Mesenchymal stem cell (in vitro differentiated cells and primary cell): ENCODE data around the gene LMO2.
A peak's percentile ranks its signal among the peaks of the same experiment; 100 is the strongest.

ENCODE experiments used
- DNase-seq: peaks from one replicate; pipeline ENCODE4 v3.0.0-alpha.2; 2013
- H2AFZ ChIP-seq: one replicate; pipeline ENCODE4 v1.6.1; 2013; ENCODE audit warnings: low read depth, mild to moderate bottlenecking, control low read depth, inconsistent platforms, low read length, moderate library complexity
- H2AK5ac ChIP-seq: 2 replicates; pipeline ENCODE4 v1.6.1; 2013; ENCODE audit warnings: low read length, moderate library complexity, mild to moderate bottlenecking, inconsistent platforms; ENCODE audit not compliant: severe bottlenecking
- H2BK120ac ChIP-seq: one replicate; pipeline ENCODE4 v1.6.1; 2013; ENCODE audit warnings: low read depth, mild to moderate bottlenecking, inconsistent platforms, low read length, moderate library complexity
- H2BK12ac ChIP-seq, 2 experiments: one replicate each; pipeline ENCODE4 v1.6.1; 2013; ENCODE audit warnings: inconsistent platforms in 2 of 2, low read length in 2 of 2, mild to moderate bottlenecking in 2 of 2, moderate library complexity in 2 of 2, control low read depth in 1 of 2
- H2BK15ac ChIP-seq: one replicate; pipeline ENCODE4 v1.6.1; 2013; ENCODE audit warnings: mild to moderate bottlenecking, low read depth, inconsistent platforms; ENCODE audit not compliant: poor library complexity, severe bottlenecking
- H2BK5ac ChIP-seq: 2 replicates; pipeline ENCODE4 v1.6.1; 2013; ENCODE audit warnings: low read depth, mild to moderate bottlenecking, low read length, control low read depth, inconsistent platforms; ENCODE audit not compliant: poor library complexity, severe bottlenecking
- H3K14ac ChIP-seq, 2 experiments: one replicate each; pipeline ENCODE4 v1.6.1; 2013; ENCODE audit warnings: inconsistent platforms in 2 of 2, low read length in 2 of 2, control low read depth in 1 of 2, mild to moderate bottlenecking in 1 of 2, moderate library complexity in 1 of 2
- H3K18ac ChIP-seq, 2 experiments: one replicate each; pipeline ENCODE4 v1.6.1; 2013; ENCODE audit warnings: inconsistent platforms in 2 of 2, low read length in 2 of 2, control low read depth in 1 of 2, low read depth in 1 of 2, mild to moderate bottlenecking in 1 of 2
- H3K23ac ChIP-seq, 2 experiments: one replicate each; pipeline ENCODE4 v1.6.1; 2013; ENCODE audit warnings: inconsistent platforms in 2 of 2, low read length in 2 of 2, mild to moderate bottlenecking in 2 of 2, moderate library complexity in 2 of 2, control low read depth in 1 of 2
- H3K27ac ChIP-seq: 2 replicates; pipeline ENCODE4 v1.5.1; 2013; ENCODE audit warnings: mild to moderate bottlenecking, moderate library complexity, low read length, control low read depth, inconsistent platforms; ENCODE audit not compliant: poor library complexity, severe bottlenecking
- H3K27me3 ChIP-seq, 2 experiments: 2 replicates each; pipeline versions ENCODE4 v1.6.1 to v1.7.0; 2013; ENCODE audit warnings: low read length in 2 of 2, mild to moderate bottlenecking in 2 of 2, moderate library complexity in 2 of 2, control low read depth in 1 of 2, inconsistent platforms in 1 of 2; ENCODE audit not compliant: control insufficient read depth in 1 of 2, insufficient read depth in 1 of 2
- H3K36me3 ChIP-seq, 2 experiments: 2 replicates each; pipeline versions ENCODE4 v1.6.1 to v1.7.0; 2013; ENCODE audit warnings: low read length in 2 of 2, control low read depth in 1 of 2, inconsistent platforms in 1 of 2, low read depth in 1 of 2, mild to moderate bottlenecking in 1 of 2; ENCODE audit not compliant: insufficient read depth in 2 of 2, control insufficient read depth in 1 of 2
- H3K4ac ChIP-seq, 2 experiments: one replicate each; pipeline ENCODE4 v1.6.1; 2013; ENCODE audit warnings: inconsistent platforms in 2 of 2, low read length in 2 of 2, mild to moderate bottlenecking in 2 of 2, moderate library complexity in 2 of 2, control low read depth in 1 of 2, low read depth in 1 of 2
- H3K4me1 ChIP-seq: 2 replicates; pipeline ENCODE4 v1.6.1; 2013; ENCODE audit warnings: low read depth, low read length, control low read depth; ENCODE audit not compliant: control insufficient read depth, insufficient read depth
- H3K4me2 ChIP-seq: 2 replicates; pipeline ENCODE4 v1.6.1; 2013; ENCODE audit warnings: low read length, mild to moderate bottlenecking, inconsistent platforms; ENCODE audit not compliant: poor library complexity, severe bottlenecking
- H3K4me3 ChIP-seq, 2 experiments: 2 replicates each; pipeline versions ENCODE4 v1.5.1 to v1.7.0; 2013; ENCODE audit warnings: low read length in 2 of 2, mild to moderate bottlenecking in 2 of 2, control low read depth in 1 of 2, low read depth in 1 of 2; ENCODE audit not compliant: insufficient read depth in 1 of 2
- H3K79me1 ChIP-seq: replicated peaks from 2 replicates; pipeline ENCODE4 v1.6.1; 2013; ENCODE audit warnings: mild to moderate bottlenecking, control low read depth, low read length, inconsistent platforms; ENCODE audit not compliant: poor library complexity, severe bottlenecking
- H3K9ac ChIP-seq: 2 replicates; pipeline ENCODE4 v1.7.0; 2013; ENCODE audit warnings: mild to moderate bottlenecking, low read length, moderate library complexity
- H3K9me3 ChIP-seq: 2 replicates; pipeline ENCODE4 v1.7.0; 2013; ENCODE audit warnings: mild to moderate bottlenecking, low read length; ENCODE audit not compliant: control insufficient read depth
- H4K8ac ChIP-seq: one replicate; pipeline ENCODE4 v1.6.1; 2013; ENCODE audit warnings: inconsistent platforms, mild to moderate bottlenecking, low read length, moderate library complexity
- H4K91ac ChIP-seq: one replicate; pipeline ENCODE4 v1.6.1; 2013; ENCODE audit warnings: mild to moderate bottlenecking, low read length, inconsistent platforms
- WGBS: methylation state at CpG from one replicate; pipeline ENCODE4 v1.1.7; 2013; ENCODE audit warnings: mixed read lengths; 5-methylcytosine and 5-hydroxymethylcytosine counted together

Gene LMO2

GRCh38 chr11:33910296-33910957, 18.6 kb upstream of the LMO2 start:
- peak overlapping the region in 1 of 2 experiments; percentile 34 for H3K4me3 ChIP-seq
- H2BK12ac ChIP-seq, result no peak overlapping the region
- H3K4ac ChIP-seq, result no peak overlapping the region
- WGBS, result 91% methylated on average over 5 of the region's 6 CpGs
- H4K91ac ChIP-seq, result no peak overlapping the region
- H3K9me3 ChIP-seq, result peaks cover 8% of the 10 kb centered on the region
- peak overlapping the region; percentile 49 for H2BK15ac ChIP-seq
- no peak overlapping the region for H2BK120ac ChIP-seq
- no peaks in the 10 kb centered on the region for H3K79me1 ChIP-seq
- H3K27me3 ChIP-seq, result peaks cover 27 to 59% of the 10 kb centered on the region in 2 experiments
- no peak overlapping the region for H3K23ac ChIP-seq
- no peak for DNase-seq
- no peak overlapping the region for H3K4me2 ChIP-seq
- H4K8ac ChIP-seq, result no peak overlapping the region
- H2AFZ ChIP-seq, result no peak overlapping the region
- peaks cover 3% of the 10 kb centered on the region for H3K4me1 ChIP-seq
- H3K36me3 ChIP-seq, result no peaks in the 10 kb centered on the region
- no peak overlapping the region for H2BK5ac ChIP-seq
- H3K18ac ChIP-seq, result no peak overlapping the region
- H2AK5ac ChIP-seq, result no peak overlapping the region
- H3K27ac ChIP-seq, result no peak overlapping the region
- H3K14ac ChIP-seq, result no peak overlapping the region
- H3K9ac ChIP-seq, result no peak overlapping the region

- Histone ChIP-seq H2BK12ac (no peak overlapping the region), H3K23ac (no peak overlapping the region), H3K9me3 (peaks cover 8% of the 10 kb centered on the region), H3K4me3 (no peak overlapping the region), H2BK120ac (no peak overlapping the region), H2AFZ (no peak overlapping the region), H3K18ac (no peak overlapping the region), H2BK5ac (no peak overlapping the region), H2BK15ac (no peak overlapping the region), H3K36me3 (no peaks in the 10 kb centered on the region), H4K91ac (no peak overlapping the region), H3K4me2 (no peak overlapping the region), H3K79me1 (no peaks in the 10 kb centered on the region), H3K4me1 (peaks cover 3% of the 10 kb centered on the region), H4K8ac (no peak overlapping the region), H3K27ac (no peak overlapping the region), H3K9ac (no peak overlapping the region), H3K27me3 (peaks cover 25 to 62% of the 10 kb centered on the region in 2 experiments), H3K4ac (no peak overlapping the region), H2AK5ac (no peak overlapping the region), H3K14ac (no peak overlapping the region)
- no peak for DNase-seq
These were observed 17.7 kb upstream of the LMO2 start for GRCh38 chr11:33909552-33909951.

GRCh38 chr11:33909150-33909549, 17.3 kb upstream of the LMO2 start:
- H3K9ac ChIP-seq, result no peak overlapping the region
- no peaks in the 10 kb centered on the region for H3K79me1 ChIP-seq
- H4K8ac ChIP-seq, result no peak overlapping the region
- H3K18ac ChIP-seq, result no peak overlapping the region
- H3K36me3 ChIP-seq, result no peaks in the 10 kb centered on the region
- H3K23ac ChIP-seq, result no peak overlapping the region
- H2BK5ac ChIP-seq, result no peak overlapping the region
- no peak overlapping the region for H2BK15ac ChIP-seq
- H3K4ac ChIP-seq, result no peak overlapping the region
- H3K4me3 ChIP-seq, result no peak overlapping the region
- H3K27me3 ChIP-seq, result peaks cover 29 to 62% of the 10 kb centered on the region in 2 experiments
- H2BK120ac ChIP-seq, result no peak overlapping the region
- H4K91ac ChIP-seq, result no peak overlapping the region
- no peak for DNase-seq
- H3K9me3 ChIP-seq, result peaks cover 6% of the 10 kb centered on the region
- no peak overlapping the region for H3K27ac ChIP-seq
- 86% methylated on average over 1 of the region's 3 CpGs for WGBS
- peaks cover 3% of the 10 kb centered on the region for H3K4me1 ChIP-seq
- H3K4me2 ChIP-seq, result no peak overlapping the region
- no peak overlapping the region for H2BK12ac ChIP-seq
- no peak overlapping the region for H2AFZ ChIP-seq
- H3K14ac ChIP-seq, result no peak overlapping the region
- H2AK5ac ChIP-seq, result no peak overlapping the region

GRCh38 chr11:33907421-33907820, 15.5 kb upstream of the LMO2 start:
- DNase-seq, result no peak
- no peak overlapping the region for H3K4ac ChIP-seq
- H3K36me3 ChIP-seq, result no peaks in the 10 kb centered on the region
- H3K18ac ChIP-seq, result no peak overlapping the region
- no peak overlapping the region for H3K27ac ChIP-seq
- no peak overlapping the region for H4K8ac ChIP-seq
- H3K9me3 ChIP-seq, result no peaks in the 10 kb centered on the region
- H3K9ac ChIP-seq, result no peak overlapping the region
- H3K4me1 ChIP-seq, result peaks cover under 1% of the 10 kb centered on the region
- H3K4me3 ChIP-seq, result no peak overlapping the region
- H2BK12ac ChIP-seq, result no peak overlapping the region
- no peak overlapping the region for H2AK5ac ChIP-seq
- no peak overlapping the region for H2AFZ ChIP-seq
- no peak overlapping the region for H3K14ac ChIP-seq
- H3K27me3 ChIP-seq, result peaks cover 36 to 72% of the 10 kb centered on the region in 2 experiments
- no peak overlapping the region for H2BK5ac ChIP-seq
- 63% methylated on average over 9 of the region's 9 CpGs for WGBS
- H4K91ac ChIP-seq, result no peak overlapping the region
- no peaks in the 10 kb centered on the region for H3K79me1 ChIP-seq
- H3K4me2 ChIP-seq, result no peak overlapping the region
- no peak overlapping the region for H3K23ac ChIP-seq
- H2BK15ac ChIP-seq, result no peak overlapping the region
- H2BK120ac ChIP-seq, result no peak overlapping the region
